CD14-positive monocyte (primary cell): ENCODE results near the gene EVA1B. TPM values are rescaled to one million over a fixed set of nuclear protein-coding genes. Genes with fewer than 3 reads are reported as not detected.

Experiments
- DNase-seq, 3 donors: peaks; one replicate each; pipeline ENCODE4 v3.0.0-alpha.2; 2011 to 2022
- H2AFZ ChIP-seq: 2 replicates; pipeline ENCODE4 v1.6.0; 2012; ENCODE audit warnings: mild to moderate bottlenecking, low read depth, low read length, inconsistent platforms; ENCODE audit not compliant: insufficient read depth, poor library complexity, severe bottlenecking
- H3K27ac ChIP-seq, 2 donors: 1 replicate in 1 of 2; 2 replicates in 1 of 2; pipeline ENCODE4 v1.5.1; 2012 to 2013; ENCODE audit warnings: low read length in 2 of 2, control low read depth in 1 of 2, inconsistent platforms in 1 of 2, low read depth in 1 of 2, mild to moderate bottlenecking in 1 of 2
- H3K27me3 ChIP-seq, 2 donors: one replicate each; pipeline versions ENCODE4 v1.6.0 to v1.6.1; 2011 to 2013; ENCODE audit warnings: low read length in 2 of 2; ENCODE audit not compliant: control insufficient read depth in 2 of 2, insufficient read depth in 2 of 2
- H3K36me3 ChIP-seq, 2 donors: replicated peaks in 1 of 2; 1 replicate in 1 of 2; 2 replicates in 1 of 2; pipeline versions ENCODE4 v1.5.1 to v1.6.1; 2012 to 2013; ENCODE audit warnings: low read length in 2 of 2, control low read depth in 1 of 2, inconsistent platforms in 1 of 2, mild to moderate bottlenecking in 1 of 2; ENCODE audit not compliant: insufficient read depth in 2 of 2, control insufficient read depth in 1 of 2
- H3K4me1 ChIP-seq, 2 donors: 1 replicate in 1 of 2; 2 replicates in 1 of 2; pipeline versions ENCODE4 v1.5.1 to v1.6.1; 2012 to 2013; ENCODE audit warnings: low read length in 2 of 2, control low read depth in 1 of 2, inconsistent platforms in 1 of 2, mild to moderate bottlenecking in 1 of 2, moderate library complexity in 1 of 2; ENCODE audit not compliant: insufficient read depth in 2 of 2, control insufficient read depth in 1 of 2
- H3K4me2 ChIP-seq: replicated peaks from 2 replicates; pipeline ENCODE3; 2012; ENCODE audit warnings: low read length, moderate library complexity, mild to moderate bottlenecking; ENCODE audit not compliant: poor library complexity, severe bottlenecking; ENCODE audit errors: extremely low read depth
- H3K4me3 ChIP-seq, 3 experiments: fragments of 200-600 bp in 1 of 3; sonication (generic) in 1 of 3; replicated peaks in 1 of 3; 1 replicate in 2 of 3; 2 replicates in 1 of 3; pipeline ENCODE4 v1.5.1; 2011 to 2013; ENCODE audit warnings: low read length in 3 of 3, mild to moderate bottlenecking in 3 of 3, control low read depth in 2 of 3, low read depth in 2 of 3, inconsistent platforms in 1 of 3, moderate library complexity in 1 of 3
- H3K79me2 ChIP-seq: 2 replicates; pipeline ENCODE4 v1.6.0; 2012; ENCODE audit warnings: mild to moderate bottlenecking, control low read depth, inconsistent platforms, low read length, moderate library complexity; ENCODE audit not compliant: insufficient read depth
- H3K9ac ChIP-seq: 2 replicates; pipeline ENCODE4 v1.6.0; 2017; ENCODE audit warnings: low read length, mild to moderate bottlenecking; ENCODE audit not compliant: insufficient read depth, poor library complexity, severe bottlenecking
- H3K9me3 ChIP-seq, 2 donors: replicated peaks in 1 of 2; 1 replicate in 1 of 2; 2 replicates in 1 of 2; pipeline versions ENCODE4 v1.5.1 to v1.6.1; 2012 to 2013; ENCODE audit warnings: low read length in 2 of 2, control low read depth in 1 of 2; ENCODE audit not compliant: control insufficient read depth in 1 of 2, insufficient read depth in 1 of 2
- H4K20me1 ChIP-seq: 2 replicates; pipeline ENCODE4 v1.6.0; 2012; ENCODE audit warnings: mild to moderate bottlenecking, low read length, control low read depth, moderate library complexity; ENCODE audit not compliant: insufficient read depth
- H3K27ac Mint-ChIP-seq, 7 donors: one replicate each; pipeline ENCODE4 v1.8.0; 2020; ENCODE audit warnings: mild to moderate bottlenecking in 7 of 7, mixed read lengths in 7 of 7, moderate library complexity in 6 of 7, inconsistent platforms in 2 of 7
- H3K27me3 Mint-ChIP-seq, 3 donors: one replicate each; pipeline ENCODE4 v1.8.0; 2021 to 2022; ENCODE audit warnings: low read depth in 3 of 3, mild to moderate bottlenecking in 3 of 3, mixed read lengths in 3 of 3, moderate library complexity in 3 of 3, inconsistent platforms in 1 of 3
- H3K36me3 Mint-ChIP-seq, 2 donors: one replicate each; pipeline ENCODE4 v1.8.0; 2020; ENCODE audit warnings: mixed read lengths in 2 of 2, inconsistent platforms in 1 of 2, mild to moderate bottlenecking in 1 of 2
- H3K4me1 Mint-ChIP-seq: one replicate; pipeline ENCODE4 v1.8.0; 2020; ENCODE audit warnings: mild to moderate bottlenecking, mixed read lengths
- H3K4me3 Mint-ChIP-seq, 2 donors: one replicate each; pipeline ENCODE4 v1.8.0; 2020; ENCODE audit warnings: mild to moderate bottlenecking in 2 of 2, mixed read lengths in 2 of 2, moderate library complexity in 1 of 2
- H3K9me3 Mint-ChIP-seq, 7 donors: one replicate each; pipeline ENCODE4 v1.8.0; 2020 to 2022; ENCODE audit warnings: mixed read lengths in 7 of 7, mild to moderate bottlenecking in 6 of 7, moderate library complexity in 6 of 7, inconsistent platforms in 2 of 7
- CTCF ChIP-seq: fragments of 200-600 bp; IDR thresholded peaks from one replicate; pipeline ENCODE4 v1.8.0; 2022; ENCODE audit warnings: antibody characterized with exemption, mild to moderate bottlenecking
- WGBS: methylation state at CpG from one replicate; pipeline ENCODE4 v1.1.5; 2013; ENCODE audit warnings: missing lambda C conversion rate; ENCODE audit not compliant: insufficient coverage; 5-methylcytosine and 5-hydroxymethylcytosine counted together
- intact Hi-C, 2 donors: fragments of 100-400 bp; cut with micrococcal nuclease; formaldehyde crosslinking; loops; one replicate each; pipeline versions ENCODE4 v1.15.0 to v1.15.1; 2023
- polyA plus RNA-seq, 3 donors: library from polyadenylated mRNA; depleted of rRNA in 1 of 3; unstranded in 2 of 3; stranded (reverse) in 1 of 3; fragments of 300-500 nt in 2 of 3; fragments of >200 nt in 1 of 3; fragmentation: Illumina TruSeq in 2 of 3; gene quantifications; 1 replicate in 2 of 3; 2 replicates in 1 of 3; pipeline ENCODE4 v1.2.3, GENCODE V29; 2012 to 2021

The EVA1B gene
- polyA plus RNA-seq, 3 donors, result 13.7 to 19.1 (median 16.6) TPM

- Mint-ChIP-seq H3K27ac (peak overlapping the region in 3 of 7 donors; percentile 11 to 32 (median 23)), H3K9me3 (no peaks in the 10 kb centered on the region)
- no peak for DNase-seq
Measured at GRCh38 chr1:36276688-36277087, 46.8 kb downstream of the EVA1B start.

GRCh38 chr1:36274201-36274600 is 49.2 kb downstream of the EVA1B start:
- Mint-ChIP-seq H3K4me3 (no peak overlapping the region), H3K27me3 (peaks cover 0 to 2% (median 0%) of the 10 kb centered on the region in 3 donors), H3K36me3 (peaks cover 30 to 66% of the 10 kb centered on the region in 2 donors), H3K9me3 (no peaks in the 10 kb centered on the region), H3K27ac (peak overlapping the region in 1 of 7 donors; percentile 15), H3K4me1 (no peaks in the 10 kb centered on the region)
- no CpG with 5 or more reads among the region's 1 CpG for WGBS
- H3K4me1 ChIP-seq, result no peaks in the 10 kb centered on the region
- DNase-seq, result no peak
- H3K9ac ChIP-seq, result no peak overlapping the region
- H3K27ac ChIP-seq, result no peak overlapping the region
- H3K36me3 ChIP-seq, result peaks cover 21 to 52% of the 10 kb centered on the region in 2 donors
- no peak for TF ChIP-seq CTCF
- no peak overlapping the region for H3K4me3 ChIP-seq
- H3K27me3 ChIP-seq, result no peaks in the 10 kb centered on the region
- intact Hi-C loops, result no loop called here
- no peaks in the 10 kb centered on the region for H3K9me3 ChIP-seq
- H4K20me1 ChIP-seq, result peaks cover 80% of the 10 kb centered on the region
- peaks cover 86% of the 10 kb centered on the region for H3K79me2 ChIP-seq
- no peak overlapping the region for H3K4me2 ChIP-seq
- no peak overlapping the region for H2AFZ ChIP-seq

More at GRCh38 chr1:36276688-36277087, 46.8 kb downstream of the EVA1B start:
- Histone ChIP-seq H3K9ac (no peak overlapping the region), H4K20me1 (peaks cover 80% of the 10 kb centered on the region), H3K27me3 (no peaks in the 10 kb centered on the region), H3K9me3 (no peaks in the 10 kb centered on the region), H3K27ac (no peak overlapping the region), H2AFZ (no peak overlapping the region), H3K4me3 (no peak overlapping the region), H3K4me1 (no peaks in the 10 kb centered on the region), H3K4me2 (no peak overlapping the region), H3K79me2 (peaks cover 85% of the 10 kb centered on the region), H3K36me3 (peaks cover 14 to 55% of the 10 kb centered on the region in 2 donors)
- Mint-ChIP-seq H3K36me3 (peaks cover 24 to 53% of the 10 kb centered on the region in 2 donors), H3K4me1 (no peaks in the 10 kb centered on the region), H3K27me3 (peaks cover 0 to 2% (median 0%) of the 10 kb centered on the region in 3 donors), H3K4me3 (no peak overlapping the region)
- intact Hi-C loops, result no loop called here
- no CpG with 5 or more reads among the region's 6 CpGs for WGBS
- no peak for TF ChIP-seq CTCF
